Kidney tubule cell (primary cell): ENCODE data around the gene LMO3.

ENCODE experiments used
- DNase-seq: peaks from one replicate; pipeline ENCODE4 v3.0.0-alpha.2; 2018; ENCODE audit warnings: low spot score

LMO3 gene

GRCh38 chr12:16606117-16606200, at the start of gene LMO3:
Gene LMO3, minus strand, starts transcription at chr12:16606162. Its CDS starts 5,302 bp downstream, at chr12:16600860.
- DNase-seq = no peak

- DNase-seq = no peak
Observed at GRCh38 chr12:16636435-16637055, 30.6 kb upstream of the LMO3 start.

- no peak for DNase-seq
Observed at GRCh38 chr12:16634786-16635185, 28.8 kb upstream of the LMO3 start.

- no peak for DNase-seq
Observed at GRCh38 chr12:16626991-16627390, 21.0 kb upstream of the LMO3 start.

- no peak for DNase-seq
Observed at GRCh38 chr12:16622338-16622737, 16.4 kb upstream of the LMO3 start.

GRCh38 chr12:16619537-16619936, 13.6 kb upstream of the LMO3 start:
- DNase-seq = no peak

- no peak for DNase-seq
Observed at GRCh38 chr12:16618256-16618655, 12.3 kb upstream of the LMO3 start.

- no peak for DNase-seq
Observed at GRCh38 chr12:16613199-16613598, 7.2 kb upstream of the LMO3 start.

GRCh38 chr12:16612647-16613046, 6.7 kb upstream of the LMO3 start:
- peak; percentile 12 for DNase-seq

- no peak for DNase-seq
Observed at GRCh38 chr12:16611146-16611545, 5.2 kb upstream of the LMO3 start.

- DNase-seq = no peak
Observed at GRCh38 chr12:16610743-16611142, 4.8 kb upstream of the LMO3 start.

- no peak for DNase-seq
Observed at GRCh38 chr12:16610001-16610585, 4.1 kb upstream of the LMO3 start.

- DNase-seq = no peak
Observed at GRCh38 chr12:16608946-16609539, 3.1 kb upstream of the LMO3 start.

- DNase-seq = no peak
Observed at GRCh38 chr12:16607906-16608775, 2.2 kb upstream of the LMO3 start.

GRCh38 chr12:16606991-16607390, 1.0 kb upstream of the LMO3 start:
- DNase-seq = no peak

- DNase-seq = peak; percentile 30
Observed at GRCh38 chr12:16606201-16606849, 363 bp upstream of the LMO3 start.

- DNase-seq = peak; percentile 29
Observed at GRCh38 chr12:16605642-16606116, 283 bp downstream of the LMO3 start.

- DNase-seq = no peak
Observed at GRCh38 chr12:16604596-16605252, 1.2 kb downstream of the LMO3 start.

- DNase-seq = no peak
Observed at GRCh38 chr12:16603916-16604575, 1.9 kb downstream of the LMO3 start.

GRCh38 chr12:16603260-16603915, 2.6 kb downstream of the LMO3 start:
- DNase-seq = no peak

GRCh38 chr12:16602412-16602811, 3.5 kb downstream of the LMO3 start:
- DNase-seq = no peak
